DMS153 treated with DMSO at 0.1 percent for 48 hours (cell line): ENCODE data around the gene KRTAP10-12.
A peak's percentile ranks its signal among the peaks of the same experiment; 100 is the strongest.
"Not testable (repeated sequence)": the region's sequence is repeated elsewhere in the genome, so short reads cannot be mapped to it uniquely, and the experiment has no call there.

Experiments used
- DNase-seq: peaks from one replicate; lab custom pipeline; 2025; ENCODE audit not compliant: unreplicated experiment; lab: John Stamatoyannopoulos, UW

Gene KRTAP10-12

GRCh38 chr21:44667612-44668011 lies 29.4 kb upstream of the KRTAP10-12 start:
- no peak for DNase-seq

DNA sequence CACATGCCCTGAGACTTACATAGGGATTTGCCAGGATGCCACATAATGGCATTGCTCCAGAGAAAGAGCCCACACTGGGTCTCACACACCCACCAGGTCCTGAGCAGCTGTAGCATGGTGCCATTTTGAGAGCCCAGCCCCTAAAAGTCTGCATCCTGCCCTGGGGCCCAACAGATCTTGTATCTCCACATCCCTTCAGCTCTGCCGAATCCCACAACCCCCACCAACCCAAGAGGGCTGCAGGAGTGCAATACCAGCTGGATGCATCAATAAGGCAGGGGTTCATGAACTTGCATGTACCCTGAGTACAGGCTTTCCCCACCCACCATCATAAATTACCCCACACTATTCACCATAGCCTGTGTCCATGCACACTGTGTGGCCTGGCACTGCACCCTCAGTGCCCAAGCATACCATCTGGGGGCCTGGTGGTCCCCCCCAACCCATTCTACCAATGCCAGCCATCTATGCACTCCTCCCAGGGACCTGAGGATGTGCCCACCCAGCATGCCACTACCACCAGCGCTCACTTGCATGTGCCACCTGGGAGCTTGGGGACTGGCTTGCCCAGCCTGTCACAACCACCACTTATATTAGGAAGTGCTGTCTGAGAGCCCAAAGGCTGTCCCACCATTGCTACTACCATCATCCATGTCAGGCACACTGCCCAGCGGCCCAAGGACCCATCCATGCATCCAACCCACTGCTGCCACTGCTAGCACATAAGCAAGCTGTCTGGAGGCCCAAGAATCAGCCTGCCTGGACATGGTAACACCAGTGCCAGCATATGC lies 26.1 kb upstream of the KRTAP10-12 start:
- no peak for DNase-seq

GRCh38 chr21:44671911-44672310 lies 25.1 kb upstream of the KRTAP10-12 start:
- no peak for DNase-seq

DNA sequence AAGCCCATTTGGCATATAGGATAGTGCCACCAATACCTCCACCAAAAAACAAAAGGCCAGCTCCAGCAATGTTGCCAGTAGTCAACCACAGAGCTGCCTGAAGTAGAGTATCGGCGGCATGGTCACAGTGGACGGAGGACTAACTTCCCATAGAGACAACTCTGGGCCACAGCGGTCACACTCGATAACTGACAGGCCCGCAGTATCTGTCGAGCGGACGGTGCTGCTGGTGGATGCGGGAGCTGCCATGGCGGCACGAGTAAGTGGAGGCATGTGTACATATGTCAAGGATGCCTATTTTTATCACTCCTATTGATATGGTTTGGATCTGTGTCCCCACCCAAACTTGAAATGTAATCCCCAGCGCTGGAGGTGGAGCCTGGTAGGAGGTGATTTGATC lies 19.1 kb upstream of the KRTAP10-12 start:
- no peak for DNase-seq

DNA sequence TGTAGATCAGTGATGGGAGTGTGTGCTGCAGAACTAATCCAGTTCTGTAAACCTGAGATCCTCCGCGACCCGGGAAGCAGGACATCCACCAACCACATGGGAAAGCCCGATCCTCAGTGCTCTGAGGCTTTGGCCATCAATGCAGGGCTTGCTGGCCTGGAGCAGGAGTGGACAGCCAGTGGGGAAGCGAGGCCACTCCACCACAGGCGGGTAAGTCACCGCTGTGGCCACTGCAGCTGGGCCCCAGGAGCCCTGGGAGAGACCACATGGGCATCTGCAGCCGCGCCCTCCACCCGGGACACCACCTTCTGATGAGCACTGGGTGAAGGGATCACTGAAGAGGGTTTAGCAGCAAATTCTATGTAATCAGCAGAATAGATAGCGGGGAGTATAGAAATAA lies 15.8 kb upstream of the KRTAP10-12 start:
- DNase-seq, result no peak

DNA sequence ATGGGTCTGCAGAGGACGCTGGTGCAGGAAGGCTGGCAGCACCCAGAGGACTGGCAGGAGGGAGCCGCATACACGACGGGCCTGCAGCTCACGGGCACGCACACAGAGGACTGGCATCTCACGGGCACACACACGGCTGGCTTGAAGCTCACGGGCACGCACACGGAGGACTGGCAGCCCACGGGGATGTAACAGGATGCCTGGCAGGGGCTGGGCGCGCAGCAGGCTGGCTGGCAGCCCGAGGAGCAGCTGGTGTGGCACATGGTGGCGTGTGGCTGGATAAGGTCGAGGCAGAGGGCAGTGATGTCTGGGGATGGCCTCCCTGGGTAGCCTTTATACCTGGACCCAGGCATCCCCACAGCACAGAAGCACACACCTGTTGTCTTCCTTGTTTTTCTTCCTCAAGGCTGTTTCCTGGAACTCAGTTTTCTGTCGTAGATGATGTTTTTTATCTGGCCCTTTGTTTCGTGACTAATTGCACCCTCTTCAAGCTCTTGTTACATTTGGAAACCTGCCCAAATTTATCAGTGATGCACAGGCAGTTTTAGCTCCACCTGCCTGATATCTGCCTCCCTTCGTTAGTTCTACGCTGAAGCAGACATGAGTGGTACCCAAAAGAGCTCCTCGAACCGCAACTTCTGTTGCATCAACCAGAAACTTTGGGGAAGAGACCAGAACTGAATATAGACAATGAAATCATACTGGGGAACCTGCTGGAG lies 15.0 kb upstream of the KRTAP10-12 start, which contains the start of gene KRTAP12-1:
Gene KRTAP12-1 (minus strand): TSS at position 303 of the 719 bp plus-strand sequence. CDS start 40 bp downstream, at position 263.
- peak; percentile 92 for DNase-seq

DNA sequence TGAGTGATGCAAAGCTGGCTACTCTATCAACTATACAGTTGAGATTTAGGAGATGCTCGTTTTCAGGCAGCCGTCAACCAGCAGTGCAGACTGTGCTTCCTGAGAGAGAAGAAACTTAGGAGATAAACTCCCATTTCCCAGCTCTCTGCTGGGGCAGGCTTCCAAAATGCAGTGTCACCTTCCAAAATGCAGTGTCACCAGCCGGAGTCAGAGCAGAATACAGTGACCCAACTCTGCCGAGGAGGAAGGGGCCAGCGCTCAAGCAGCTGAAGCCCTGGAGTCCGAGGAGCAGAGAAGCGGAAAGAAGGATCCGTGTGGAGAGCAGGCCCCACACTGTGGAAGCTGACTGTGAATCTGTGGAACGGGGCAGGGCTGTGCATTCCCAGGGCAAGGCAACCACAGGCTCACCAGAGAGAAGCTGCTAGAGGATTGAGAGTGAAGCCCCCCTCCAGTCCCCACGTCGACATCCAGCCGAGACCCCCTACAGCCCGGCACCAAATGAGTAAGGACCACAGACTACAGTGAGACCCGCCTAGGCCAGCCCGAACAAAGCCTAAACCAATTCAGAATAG lies 14.3 kb upstream of the KRTAP10-12 start:
- no peak for DNase-seq

- DNase-seq, result no peak
These were observed 12.9 kb upstream of the KRTAP10-12 start for GRCh38 chr21:44684077-44684476.

DNA sequence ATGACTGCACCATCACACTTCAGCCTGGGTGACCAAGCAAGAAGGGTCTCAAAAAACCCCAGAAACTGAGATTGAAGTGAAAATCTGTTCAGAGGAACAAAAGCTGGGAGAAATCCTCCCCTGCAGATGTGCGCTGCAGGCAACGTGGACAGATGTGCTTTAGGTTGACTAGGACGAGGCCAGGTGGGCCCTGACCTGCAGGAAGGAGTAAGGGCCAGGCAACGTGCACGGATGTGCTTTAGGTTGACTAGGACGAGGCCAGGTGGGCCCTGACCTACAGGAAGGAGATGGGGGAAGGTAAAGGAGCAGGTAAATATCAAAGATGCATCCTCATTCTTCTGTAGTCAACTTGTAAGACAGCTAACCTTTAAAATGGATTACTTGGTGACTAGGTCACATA lies 12.5 kb upstream of the KRTAP10-12 start:
- no peak for DNase-seq

- DNase-seq, result not testable (repeated sequence)
These were observed 11.9 kb upstream of the KRTAP10-12 start for GRCh38 chr21:44685050-44685449.

- no peak for DNase-seq
These were observed 10.8 kb upstream of the KRTAP10-12 start for GRCh38 chr21:44686000-44686781.

DNA sequence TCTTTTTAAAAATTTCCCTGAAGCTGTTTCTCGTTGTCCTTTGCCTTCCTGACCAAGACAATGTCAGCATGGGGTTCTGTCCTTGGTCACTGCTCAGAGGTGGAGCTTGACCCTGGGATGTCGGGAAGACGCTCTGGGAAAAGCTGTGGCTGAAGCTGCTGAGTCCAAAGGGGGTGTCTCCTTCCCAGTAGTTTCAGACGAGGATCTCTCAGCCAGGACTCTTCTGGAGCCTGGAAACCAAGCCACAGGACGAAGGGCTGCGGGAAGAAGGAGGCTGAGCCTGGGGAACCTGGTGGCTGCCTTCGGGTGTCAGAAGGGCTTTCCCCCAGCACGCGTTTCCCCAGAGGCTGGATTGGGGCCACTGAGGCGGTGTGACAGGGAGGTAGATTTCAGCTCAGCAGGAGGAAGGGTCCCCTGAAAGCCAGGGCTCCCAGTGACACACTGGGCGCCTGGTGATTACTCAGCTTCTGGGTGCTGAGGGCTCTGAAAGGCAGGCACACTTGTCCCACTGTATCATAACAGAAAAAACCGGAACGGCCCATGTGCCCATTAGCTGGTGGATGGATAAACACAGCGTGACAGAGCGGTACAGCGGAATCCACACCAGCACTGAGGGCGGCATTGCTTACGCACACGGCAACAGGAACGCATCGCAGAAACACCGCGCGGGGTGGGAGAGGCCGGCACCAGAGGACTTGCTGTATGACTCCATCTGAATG lies 10.0 kb upstream of the KRTAP10-12 start:
- DNase-seq, result no peak

- DNase-seq, result peak; percentile 6
These were observed 9.3 kb upstream of the KRTAP10-12 start for GRCh38 chr21:44687671-44688070.

DNA sequence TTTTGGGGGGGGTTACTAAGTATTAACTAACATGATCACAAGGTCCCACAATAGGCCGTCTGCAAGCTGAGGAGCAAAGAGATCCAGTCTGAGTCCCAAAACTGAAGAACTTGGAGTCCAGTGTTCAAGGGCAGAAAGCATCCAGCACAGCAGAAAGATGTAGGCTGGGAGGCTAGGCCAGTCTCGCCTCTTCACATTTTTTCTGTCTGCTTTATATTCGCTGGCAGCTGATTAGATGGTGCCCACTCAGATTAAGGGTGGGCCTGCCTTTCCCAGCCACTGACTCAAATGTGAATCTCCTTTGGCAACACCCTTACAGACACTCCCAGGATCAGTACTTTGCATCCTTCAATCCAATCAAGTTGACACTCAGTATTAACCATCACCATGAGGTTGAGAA lies 7.2 kb upstream of the KRTAP10-12 start:
- DNase-seq, result not testable (repeated sequence)

DNA sequence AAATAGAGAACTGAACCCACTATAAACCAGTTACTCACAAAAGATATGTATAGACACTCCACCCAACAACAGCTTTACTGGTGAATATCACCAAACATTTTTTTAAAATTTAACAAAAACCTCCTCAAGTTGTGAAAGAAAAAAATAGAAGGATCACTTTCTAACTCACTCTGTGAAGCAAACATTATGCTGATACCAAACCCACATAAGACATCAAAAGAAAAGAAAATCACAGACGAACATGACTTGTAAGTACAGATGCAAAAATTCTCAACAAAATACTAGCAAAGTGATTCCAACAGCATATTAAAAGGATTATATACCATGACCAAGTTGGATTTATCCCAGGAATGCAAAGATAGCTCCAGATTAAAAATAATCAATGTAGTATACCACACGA lies 5.3 kb upstream of the KRTAP10-12 start:
- DNase-seq, result no peak

DNA sequence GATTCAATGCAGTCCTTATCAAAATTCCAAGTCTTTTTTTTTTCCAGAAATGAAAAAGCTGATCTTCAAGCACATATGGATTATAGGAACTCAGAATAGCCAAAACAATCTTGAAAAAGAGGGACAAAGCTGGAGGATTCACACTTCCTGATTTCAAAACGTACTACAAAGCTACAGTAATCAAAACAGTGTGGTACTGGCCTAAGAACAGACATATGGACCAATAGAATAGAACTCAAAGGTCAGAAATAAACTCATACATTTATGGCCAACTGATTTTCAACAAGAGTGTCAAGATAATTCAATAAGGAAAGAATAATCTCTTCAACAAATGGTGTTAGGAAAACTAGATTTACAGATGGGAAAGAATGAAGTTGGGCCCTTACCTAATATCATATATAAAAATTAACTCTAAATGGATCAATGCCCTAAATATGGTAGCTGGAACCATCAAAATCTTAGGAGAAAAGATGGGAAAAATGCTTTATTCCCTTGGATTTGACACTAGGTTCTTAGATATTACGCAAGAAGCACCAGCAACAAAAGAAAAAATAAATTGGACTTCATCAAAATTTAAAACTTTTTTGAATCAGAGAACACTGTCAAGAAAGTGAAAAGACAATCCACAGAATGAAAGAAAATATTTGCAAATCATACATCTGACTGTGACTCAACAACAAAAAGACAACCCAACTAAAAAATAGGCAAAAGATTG lies 4.0 kb upstream of the KRTAP10-12 start:
- no peak for DNase-seq

- no peak for DNase-seq
These were observed 2.2 kb upstream of the KRTAP10-12 start for GRCh38 chr21:44694776-44695175.

DNA sequence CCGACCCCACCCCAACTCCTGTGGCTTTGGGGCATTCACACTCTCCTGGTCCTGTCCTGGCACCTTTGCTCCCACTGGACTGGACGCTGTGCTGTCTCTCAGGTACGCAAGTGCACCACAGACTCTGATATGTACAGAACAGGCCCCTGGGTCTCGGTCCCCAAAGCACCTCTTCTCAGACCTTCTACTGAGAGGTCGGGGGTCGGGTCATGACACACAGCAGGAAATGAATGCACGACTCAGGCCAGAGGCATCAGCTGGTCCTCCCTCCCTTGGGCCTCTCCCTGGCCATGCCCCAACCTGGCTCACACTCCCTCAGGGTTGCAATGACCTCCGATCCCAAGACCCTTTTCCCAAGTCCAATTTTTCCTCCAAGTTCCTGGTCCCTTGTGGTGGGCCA lies 1.8 kb upstream of the KRTAP10-12 start:
- no peak for DNase-seq

DNA sequence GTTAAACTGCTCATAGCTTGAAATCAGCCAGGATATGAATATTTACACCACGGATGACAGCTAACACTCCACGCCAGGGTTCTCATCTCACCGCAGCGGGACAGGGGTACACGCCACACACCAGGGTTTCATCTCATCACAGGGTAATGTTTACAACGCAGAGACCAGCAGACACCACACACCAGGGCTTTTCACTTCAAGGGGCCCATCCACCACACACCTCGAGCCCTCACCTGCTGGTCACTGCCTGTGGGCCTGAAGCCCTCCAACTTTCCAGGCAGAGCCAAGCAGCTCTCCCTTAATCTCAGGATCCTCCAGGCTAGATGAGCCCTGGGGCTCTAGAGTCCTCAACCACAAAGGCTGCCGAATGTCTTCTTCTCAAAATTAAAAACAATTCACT lies 1.3 kb upstream of the KRTAP10-12 start:
- DNase-seq, result no peak

DNA sequence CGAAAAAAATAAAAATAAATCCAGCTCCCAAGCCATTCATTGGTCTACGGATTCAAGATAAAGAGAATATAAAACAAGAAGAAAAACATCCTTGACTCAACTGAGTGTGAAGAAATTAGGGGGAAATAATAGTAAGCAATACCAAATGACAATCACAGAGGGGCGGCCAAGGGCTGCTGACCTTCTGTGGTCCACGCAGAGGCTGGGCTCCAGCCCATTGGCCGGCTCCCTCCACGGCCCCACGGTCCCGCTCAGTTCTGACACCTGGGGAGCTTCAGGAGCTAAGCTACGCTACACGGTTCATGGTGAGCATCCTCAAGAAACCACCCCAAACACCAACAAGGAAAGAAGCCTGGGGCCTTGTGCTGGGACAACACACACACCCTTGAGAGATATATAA lies 400 bp upstream of the KRTAP10-12 start:
- no peak for DNase-seq
